GM18505 (cell line): ENCODE results near the gene SH3RF2.
A peak's percentile ranks its signal among the peaks of the same experiment; 100 is the strongest.
"Not testable (repeated sequence)": the region's sequence is repeated elsewhere in the genome, so short reads cannot be mapped to it uniquely, and the experiment has no call there.

Experiments
- ATAC-seq: cut with Tn5 transposase; IDR thresholded peaks from one replicate; pipeline ENCODE4 v1.9.1; 2021; ENCODE audit not compliant: unreplicated experiment
- POLR2A ChIP-seq: IDR thresholded peaks from 4 replicates; pipeline ENCODE4 v1.6.1; 2011; ENCODE audit warnings: borderline replicate concordance; ENCODE audit not compliant: insufficient read depth, insufficient read length; ENCODE audit errors: extremely low read depth

SH3RF2 gene

GRCh38 chr5:145939540-145940065 is 3.2 kb downstream of the SH3RF2 start:
- no peak for ATAC-seq
- TF ChIP-seq POLR2A = no peak

GRCh38 chr5:145941096-145941447 is 4.7 kb downstream of the SH3RF2 start:
- no peak for TF ChIP-seq POLR2A
- ATAC-seq = no peak

- no peak for TF ChIP-seq POLR2A
- no peak for ATAC-seq
These were observed 5.2 kb downstream of the SH3RF2 start for GRCh38 chr5:145941448-145942130.

- ATAC-seq = no peak
- no peak for TF ChIP-seq POLR2A
These were observed 5.8 kb downstream of the SH3RF2 start for GRCh38 chr5:145942201-145942600.

- no peak for ATAC-seq
These were observed 6.4 kb downstream of the SH3RF2 start for GRCh38 chr5:145942749-145943148.

GRCh38 chr5:145943674-145944121 is 7.3 kb downstream of the SH3RF2 start:
- ATAC-seq = no peak
- TF ChIP-seq POLR2A = no peak

More at GRCh38 chr5:145942749-145943148, 6.4 kb downstream of the SH3RF2 start:
- TF ChIP-seq POLR2A = no peak

- no peak for ATAC-seq
- no peak for TF ChIP-seq POLR2A
These were observed 8.0 kb downstream of the SH3RF2 start for GRCh38 chr5:145944328-145944727.

GRCh38 chr5:145945620-145946111 is 9.3 kb downstream of the SH3RF2 start:
- no peak for ATAC-seq
- TF ChIP-seq POLR2A = no peak

- peak; percentile 91 for ATAC-seq
- TF ChIP-seq POLR2A = no peak
These were observed 9.9 kb downstream of the SH3RF2 start for GRCh38 chr5:145946112-145946861.

GRCh38 chr5:145947581-145947980 is 11.2 kb downstream of the SH3RF2 start:
- no peak for TF ChIP-seq POLR2A
- ATAC-seq = no peak

GRCh38 chr5:145948047-145948446 is 11.7 kb downstream of the SH3RF2 start:
- no peak for TF ChIP-seq POLR2A
- no peak for ATAC-seq

- no peak for TF ChIP-seq POLR2A
- no peak for ATAC-seq
These were observed 12.5 kb downstream of the SH3RF2 start for GRCh38 chr5:145948921-145949320.

- ATAC-seq = no peak
- no peak for TF ChIP-seq POLR2A
These were observed 13.1 kb downstream of the SH3RF2 start for GRCh38 chr5:145949474-145949873.

- no peak for TF ChIP-seq POLR2A
- ATAC-seq = no peak
These were observed 14.7 kb downstream of the SH3RF2 start for GRCh38 chr5:145951071-145951470.

- TF ChIP-seq POLR2A = no peak
- ATAC-seq = no peak
These were observed 16.8 kb downstream of the SH3RF2 start for GRCh38 chr5:145953202-145953601.

GRCh38 chr5:145954140-145954539 is 17.8 kb downstream of the SH3RF2 start:
- not testable (repeated sequence) for ATAC-seq
